GM21367 (cell line): ENCODE results near the gene SV2C.

ENCODE experiments used
- ATAC-seq: cut with Tn5 transposase; IDR thresholded peaks from one replicate; pipeline ENCODE4 v1.9.1; 2021; ENCODE audit not compliant: unreplicated experiment

The SV2C gene

DNA sequence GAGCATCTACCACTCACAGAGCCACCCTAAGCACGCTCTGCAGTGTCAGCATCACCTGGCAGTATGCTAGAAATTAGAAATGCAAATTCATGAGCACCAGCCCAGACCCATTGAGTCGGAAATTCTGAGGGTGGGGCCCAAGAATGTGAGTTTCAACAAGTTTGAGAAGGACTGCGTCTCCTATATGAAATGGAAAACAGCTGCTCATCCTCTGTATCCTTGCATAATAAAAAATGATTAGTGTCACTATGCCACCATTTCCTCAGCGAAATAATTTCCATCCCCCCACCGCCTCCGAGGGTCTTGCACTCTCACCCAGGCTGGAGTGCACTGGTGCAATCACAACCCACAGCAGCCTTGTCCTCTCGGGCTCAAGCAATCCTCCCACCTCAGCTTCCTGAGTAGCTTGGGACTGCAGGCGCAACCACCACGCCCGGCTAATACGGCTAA is 318.6 kb downstream of the SV2C start:
- no peak for ATAC-seq

DNA sequence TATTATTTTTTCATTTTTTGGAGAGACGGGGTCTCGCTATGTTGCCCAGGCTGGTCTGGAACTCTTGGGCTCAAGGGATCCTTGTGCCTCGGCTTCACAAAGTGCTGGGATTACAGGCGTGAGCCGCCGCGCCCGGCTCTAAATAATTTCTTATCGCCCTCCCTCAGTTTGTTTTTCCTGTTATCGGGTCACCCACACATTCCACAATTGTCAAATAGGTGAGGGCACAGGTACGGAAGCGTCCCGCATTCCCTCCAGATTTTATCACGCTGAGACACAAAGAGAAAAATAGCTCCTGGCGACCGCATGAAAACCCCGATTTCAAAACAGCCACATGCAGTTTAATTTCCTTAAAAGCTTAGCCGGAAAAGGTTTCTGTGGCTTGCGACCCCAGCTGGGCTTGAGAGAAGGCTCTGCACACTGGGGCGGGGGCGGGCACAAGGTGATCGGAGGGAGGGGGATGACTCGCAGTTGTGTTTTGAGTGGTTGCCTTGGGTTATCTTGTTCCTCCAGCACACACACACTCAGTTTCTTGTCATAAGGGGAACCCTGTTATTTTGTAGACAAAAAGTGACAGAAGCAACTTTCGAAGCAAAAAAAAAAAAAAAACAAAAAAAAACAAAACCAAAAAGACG is 319.2 kb downstream of the SV2C start:
- ATAC-seq: peak; percentile 24

DNA sequence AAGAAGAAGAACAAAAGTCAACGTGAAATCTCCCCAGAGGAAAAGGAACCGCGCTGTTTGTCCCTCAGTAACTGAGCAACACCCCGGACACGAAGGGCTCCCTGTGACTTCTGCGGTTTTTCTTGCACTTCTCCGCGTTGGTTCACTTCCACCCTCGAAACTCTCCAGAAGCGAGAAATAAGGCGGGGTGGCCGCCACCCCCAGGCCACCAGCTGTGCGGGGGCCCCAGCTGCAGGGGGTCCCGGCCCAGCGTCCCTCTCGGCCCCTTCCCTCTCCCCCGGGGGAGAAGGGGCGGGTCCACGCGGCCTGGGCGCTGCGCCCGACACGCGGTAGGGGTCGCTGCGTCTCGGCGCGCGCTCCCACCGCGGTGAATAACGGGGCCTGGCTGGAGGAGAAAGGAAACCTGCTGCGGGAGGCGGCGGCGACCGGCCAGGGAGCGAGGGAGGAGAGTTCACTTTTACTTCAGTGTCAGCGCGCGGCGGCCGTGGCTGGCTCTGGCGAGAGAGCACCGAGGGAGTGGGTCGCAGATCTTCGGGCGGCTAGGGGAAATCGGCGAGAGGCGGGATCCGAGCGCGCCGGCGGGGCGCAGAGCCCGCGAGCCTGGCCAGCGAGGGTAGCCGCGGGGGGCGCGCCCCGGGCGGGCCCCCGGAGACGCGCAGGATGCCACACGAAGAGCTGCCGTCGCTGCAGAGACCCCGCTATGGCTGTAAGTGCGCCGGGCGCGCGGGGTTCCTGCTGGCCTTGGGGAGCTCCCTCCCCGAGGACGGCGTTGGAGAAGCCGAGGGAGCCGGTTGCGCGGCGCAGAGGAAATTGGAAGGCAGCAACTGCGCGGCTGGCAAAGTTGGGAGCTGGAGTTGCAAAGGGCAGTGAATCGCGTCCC is 319.9 kb downstream of the SV2C start, which contains the start of gene IQGAP2:
Gene IQGAP2 (plus strand): TSS at position 400 of the 880 bp plus-strand sequence. CDS start 261 bp downstream, at position 661.
- ATAC-seq: peak; percentile 42
